SJSA1 (cell line): ENCODE results near the gene P2RX3. TPM values are rescaled to one million over a fixed set of nuclear protein-coding genes. Genes with fewer than 3 reads are reported as not detected.

ENCODE experiments used
- DNase-seq, 2 experiments: peaks; one replicate each; pipeline ENCODE4 v3.0.0-alpha.2; 2015 to 2020; ENCODE audit warnings: low spot score in 2 of 2, low read depth in 1 of 2
- H3K27ac ChIP-seq: fragments of 250-450 bp; sonication (Bioruptor Pico); 2 replicates; pipeline ENCODE4 v1.5.1; 2020; ENCODE audit warnings: mild to moderate bottlenecking, moderate library complexity
- H3K27me3 ChIP-seq: fragments of 250-450 bp; sonication (Bioruptor Pico); replicated peaks from 2 replicates; pipeline ENCODE4 v1.5.1; 2020; ENCODE audit warnings: mild to moderate bottlenecking, moderate library complexity
- H3K36me3 ChIP-seq: fragments of 250-450 bp; sonication (Bioruptor Pico); 2 replicates; pipeline ENCODE4 v1.5.1; 2020; ENCODE audit warnings: mild to moderate bottlenecking
- H3K4me1 ChIP-seq: fragments of 250-450 bp; sonication (Bioruptor Pico); replicated peaks from 2 replicates; pipeline ENCODE4 v1.6.1; 2021; ENCODE audit warnings: mild to moderate bottlenecking
- H3K4me3 ChIP-seq: fragments of 250-450 bp; sonication (Bioruptor Pico); 2 replicates; pipeline ENCODE4 v1.5.1; 2020; ENCODE audit warnings: mild to moderate bottlenecking
- H3K9me3 ChIP-seq: fragments of 250-450 bp; sonication (Bioruptor Pico); replicated peaks from 2 replicates; pipeline ENCODE4 v1.5.1; 2020; ENCODE audit warnings: mild to moderate bottlenecking
- total RNA-seq: library from RNA; depleted of rRNA; stranded (reverse); fragments of >200 nt; shearing (Covaris generic); gene quantifications from 2 replicates; pipeline ENCODE4 v1.2.3, GENCODE V29; 2014

The P2RX3 gene
- total RNA-seq, 1 experiment from 2014 or later, result not detected

DNA sequence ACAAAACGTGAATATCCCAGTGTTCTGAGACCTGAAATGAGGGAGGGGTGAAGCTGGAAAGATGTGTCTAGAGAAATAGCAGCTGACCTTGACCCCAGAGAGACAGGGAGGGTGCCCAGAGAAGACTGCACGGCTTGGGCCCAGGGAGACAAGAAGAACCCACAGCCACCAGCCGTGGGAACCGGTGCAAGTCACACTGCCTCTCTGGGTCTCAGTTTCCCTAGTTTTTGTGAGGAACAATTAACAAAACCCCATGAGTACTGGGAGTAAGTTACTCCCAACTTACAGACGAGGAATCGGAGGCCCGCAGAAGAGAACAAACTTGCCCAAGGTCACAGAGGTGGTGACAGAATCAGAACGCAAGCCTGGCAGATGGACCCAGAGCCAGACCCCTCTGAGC is 32.6 kb upstream of the P2RX3 start:
- peak in 1 of 2 experiments; percentile 26 for DNase-seq
- Histone ChIP-seq H3K27ac (no peak overlapping the region), H3K4me1 (peaks cover 11% of the 10 kb centered on the region), H3K36me3 (peaks cover 83% of the 10 kb centered on the region), H3K27me3 (no peaks in the 10 kb centered on the region), H3K4me3 (no peak overlapping the region), H3K9me3 (no peaks in the 10 kb centered on the region)

- no peak for DNase-seq
- Histone ChIP-seq H3K27ac (no peak overlapping the region), H3K27me3 (no peaks in the 10 kb centered on the region), H3K4me3 (no peak overlapping the region), H3K9me3 (no peaks in the 10 kb centered on the region), H3K36me3 (peaks cover 78% of the 10 kb centered on the region), H3K4me1 (peaks cover 15% of the 10 kb centered on the region)
These were observed 31.8 kb upstream of the P2RX3 start for GRCh38 chr11:57306161-57306876.

GRCh38 chr11:57306940-57307565 is 31.1 kb upstream of the P2RX3 start:
- peaks cover 75% of the 10 kb centered on the region for H3K36me3 ChIP-seq
- no peak overlapping the region for H3K27ac ChIP-seq
- H3K27me3 ChIP-seq, result no peaks in the 10 kb centered on the region
- DNase-seq, result peak in 1 of 2 experiments; percentile 39
- H3K4me3 ChIP-seq, result no peak overlapping the region
- H3K4me1 ChIP-seq, result peaks cover 21% of the 10 kb centered on the region
- no peaks in the 10 kb centered on the region for H3K9me3 ChIP-seq

- DNase-seq, result no peak
- Histone ChIP-seq H3K4me1 (peaks cover 22% of the 10 kb centered on the region), H3K4me3 (no peak overlapping the region), H3K36me3 (peaks cover 75% of the 10 kb centered on the region), H3K9me3 (no peaks in the 10 kb centered on the region), H3K27me3 (no peaks in the 10 kb centered on the region), H3K27ac (no peak overlapping the region)
These were observed 30.4 kb upstream of the P2RX3 start for GRCh38 chr11:57307666-57308270.

- H3K9me3 ChIP-seq, result no peaks in the 10 kb centered on the region
- no peaks in the 10 kb centered on the region for H3K27me3 ChIP-seq
- DNase-seq, result no peak
- H3K27ac ChIP-seq, result no peak overlapping the region
- peaks cover 75% of the 10 kb centered on the region for H3K36me3 ChIP-seq
- H3K4me1 ChIP-seq, result peaks cover 22% of the 10 kb centered on the region
- no peak overlapping the region for H3K4me3 ChIP-seq
These were observed 29.6 kb upstream of the P2RX3 start for GRCh38 chr11:57308426-57309060.

DNA sequence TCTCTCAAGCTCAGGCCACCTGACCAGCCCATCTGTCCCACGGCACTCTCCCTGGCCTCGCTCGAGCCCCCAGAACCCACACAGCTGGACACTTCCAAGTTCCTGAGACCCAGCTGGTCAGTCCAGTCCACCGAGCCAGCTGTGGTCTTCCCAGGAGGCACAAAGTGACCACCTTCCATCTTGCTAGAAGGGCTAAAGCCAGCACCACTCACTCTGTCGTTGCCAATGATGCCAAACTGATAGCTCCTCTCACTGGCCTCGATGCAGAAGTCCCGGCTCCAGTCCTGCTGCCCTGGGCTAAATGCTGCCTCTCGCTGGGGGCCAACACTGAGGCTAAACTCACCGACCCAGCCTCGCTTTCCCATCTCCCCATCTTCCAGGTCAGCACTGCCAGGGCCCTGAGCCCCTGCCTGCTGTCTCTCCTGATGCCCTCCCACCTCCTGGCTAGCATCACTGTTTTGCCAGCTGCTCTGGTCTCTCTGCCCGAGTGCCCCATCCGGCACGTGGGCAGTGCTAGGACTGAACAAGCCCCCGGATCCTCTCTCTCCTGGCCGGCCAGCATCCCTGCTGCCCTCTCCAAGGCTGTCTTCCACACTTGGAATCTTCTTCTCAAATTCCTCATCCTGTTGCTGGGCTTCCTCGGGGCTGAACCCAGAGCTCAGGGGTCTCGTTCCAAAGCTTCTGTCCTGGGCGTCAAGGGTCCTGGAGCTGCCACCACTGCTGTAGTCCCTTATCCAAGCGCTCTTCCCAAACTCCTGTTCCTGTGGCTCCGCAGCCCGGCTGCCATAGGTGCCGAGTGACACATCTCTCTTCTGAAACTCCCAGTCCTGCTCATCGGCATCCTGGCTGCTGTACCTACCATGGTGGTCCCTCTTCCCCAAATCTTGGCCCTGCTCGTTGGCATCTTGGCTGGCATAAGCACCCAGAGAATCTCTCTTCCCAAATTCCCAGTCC is 28.8 kb upstream of the P2RX3 start:
- H3K36me3 ChIP-seq, result peaks cover 78% of the 10 kb centered on the region
- H3K4me1 ChIP-seq, result peaks cover 22% of the 10 kb centered on the region
- no peak overlapping the region for H3K4me3 ChIP-seq
- H3K27me3 ChIP-seq, result no peaks in the 10 kb centered on the region
- no peaks in the 10 kb centered on the region for H3K9me3 ChIP-seq
- no peak overlapping the region for H3K27ac ChIP-seq
- DNase-seq, result peak in 1 of 2 experiments; percentile 28

- no peak for DNase-seq
- Histone ChIP-seq H3K4me1 (peaks cover 25% of the 10 kb centered on the region), H3K27me3 (no peaks in the 10 kb centered on the region), H3K36me3 (peaks cover 80% of the 10 kb centered on the region), H3K4me3 (no peak overlapping the region), H3K27ac (no peak overlapping the region), H3K9me3 (no peaks in the 10 kb centered on the region)
These were observed 28.1 kb upstream of the P2RX3 start for GRCh38 chr11:57310091-57310490.

- H3K27ac ChIP-seq, result peak overlapping the region; percentile 55
- peaks cover 31% of the 10 kb centered on the region for H3K4me1 ChIP-seq
- peak overlapping the region; percentile 46 for H3K4me3 ChIP-seq
- no peaks in the 10 kb centered on the region for H3K9me3 ChIP-seq
- H3K36me3 ChIP-seq, result peaks cover 79% of the 10 kb centered on the region
- H3K27me3 ChIP-seq, result no peaks in the 10 kb centered on the region
- DNase-seq, result no peak
These were observed 27.5 kb upstream of the P2RX3 start for GRCh38 chr11:57310630-57311086.

DNA sequence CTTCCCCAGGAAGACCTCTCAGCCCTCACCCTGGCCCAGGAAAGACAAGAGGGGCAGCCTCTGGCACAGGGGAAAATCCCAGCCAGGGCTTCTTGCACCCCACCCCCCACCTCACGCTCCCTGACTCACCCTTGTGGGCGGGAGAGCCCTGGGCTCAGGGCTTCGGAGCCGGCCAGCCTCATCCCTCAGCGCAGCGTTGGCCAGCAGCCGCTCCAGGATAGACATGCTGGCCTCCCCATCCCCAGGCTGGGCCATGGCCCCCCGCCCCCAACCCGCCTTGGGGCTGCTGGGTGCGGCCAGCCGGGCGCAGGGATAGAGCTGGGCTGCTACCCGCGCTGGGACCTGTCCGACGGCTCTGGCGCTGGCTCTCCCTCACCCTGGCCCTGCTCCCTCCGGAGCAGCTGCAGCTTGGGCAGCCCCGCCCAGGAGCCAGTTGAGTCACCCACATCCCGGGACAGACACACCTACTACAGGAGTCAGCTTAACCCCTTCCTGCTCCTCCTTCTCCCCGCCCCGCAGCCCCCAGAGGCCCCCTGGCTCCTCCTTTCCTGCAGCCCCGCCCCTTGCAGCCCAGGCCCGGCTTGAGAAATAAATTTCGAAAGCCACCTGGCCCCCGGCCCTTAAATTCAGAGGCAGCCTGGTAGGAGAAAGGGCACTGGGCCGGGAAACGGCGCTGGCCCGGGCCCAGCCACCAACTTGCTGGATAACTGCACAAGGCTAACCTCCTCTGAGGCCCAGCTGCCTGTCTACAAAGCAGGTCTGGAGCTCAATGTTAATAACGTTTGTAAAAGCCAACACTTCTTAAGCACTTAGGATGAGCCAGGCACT is 26.8 kb upstream of the P2RX3 start:
- Histone ChIP-seq H3K9me3 (no peaks in the 10 kb centered on the region), H3K36me3 (peaks cover 77% of the 10 kb centered on the region), H3K27me3 (no peaks in the 10 kb centered on the region), H3K4me3 (peak overlapping the region; percentile 46), H3K4me1 (peaks cover 38% of the 10 kb centered on the region), H3K27ac (peak overlapping the region; percentile 55)
- DNase-seq, result peak; percentile 93 to 97

DNA sequence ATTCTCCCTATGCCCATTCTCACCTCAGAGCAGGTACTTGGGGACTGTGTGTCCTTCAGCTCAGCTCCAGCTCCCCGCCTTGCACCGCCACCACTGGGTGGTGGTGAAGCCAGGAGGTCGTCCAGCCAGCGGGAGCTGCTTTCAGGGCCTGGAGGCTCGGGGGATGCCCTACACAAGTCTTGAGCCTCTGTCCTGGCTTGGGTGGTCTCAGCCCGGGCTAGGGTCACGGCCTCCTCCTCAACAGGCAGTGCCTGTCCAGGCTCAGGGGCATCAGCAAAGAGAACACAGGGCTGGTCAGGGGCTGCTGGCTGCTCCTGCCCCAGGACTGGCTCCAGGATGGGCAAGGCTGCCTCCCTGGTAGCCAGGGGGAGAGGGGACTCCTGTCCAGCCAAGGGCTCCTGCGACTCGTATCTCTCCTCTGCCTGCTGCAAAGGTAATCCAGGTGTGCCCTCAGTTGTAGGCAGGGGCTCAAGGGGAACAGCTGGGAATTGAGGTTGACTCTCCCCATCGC is 25.6 kb upstream of the P2RX3 start:
- H3K4me3 ChIP-seq, result no peak overlapping the region
- no peak for DNase-seq
- H3K36me3 ChIP-seq, result peaks cover 86% of the 10 kb centered on the region
- H3K9me3 ChIP-seq, result no peaks in the 10 kb centered on the region
- H3K4me1 ChIP-seq, result peaks cover 40% of the 10 kb centered on the region
- H3K27me3 ChIP-seq, result no peaks in the 10 kb centered on the region
- H3K27ac ChIP-seq, result no peak overlapping the region

GRCh38 chr11:57313071-57313787 is 24.9 kb upstream of the P2RX3 start:
- DNase-seq, result no peak
- peaks cover 86% of the 10 kb centered on the region for H3K36me3 ChIP-seq

GRCh38 chr11:57313788-57314135 is 24.4 kb upstream of the P2RX3 start:
- no peaks in the 10 kb centered on the region for H3K9me3 ChIP-seq
- no peak overlapping the region for H3K4me3 ChIP-seq
- no peak for DNase-seq
- no peak overlapping the region for H3K27ac ChIP-seq
- H3K27me3 ChIP-seq, result no peaks in the 10 kb centered on the region
- H3K4me1 ChIP-seq, result peaks cover 40% of the 10 kb centered on the region
- H3K36me3 ChIP-seq, result peaks cover 86% of the 10 kb centered on the region

More at GRCh38 chr11:57313071-57313787, 24.9 kb upstream of the P2RX3 start:
- peaks cover 40% of the 10 kb centered on the region for H3K4me1 ChIP-seq
- H3K27me3 ChIP-seq, result no peaks in the 10 kb centered on the region
- no peaks in the 10 kb centered on the region for H3K9me3 ChIP-seq
- no peak overlapping the region for H3K27ac ChIP-seq
- no peak overlapping the region for H3K4me3 ChIP-seq
